Right atrium auricular region (tissue), 2 donors: ENCODE data around the gene CNTN5. TPM values are rescaled to one million over a fixed set of nuclear protein-coding genes. Genes with fewer than 3 reads are reported as not detected.
"Not testable (repeated sequence)": the region's sequence is repeated elsewhere in the genome, so short reads cannot be mapped to it uniquely, and the experiment has no call there.

ENCODE experiments used
- DNase-seq: peaks from one replicate; pipeline ENCODE4 v3.0.0-alpha.2; 2019; ENCODE audit warnings: low spot score
- H3K27ac ChIP-seq, 2 donors: fragments of 200-600 bp; sonication (generic); 1 replicate in 1 of 2; 2 replicates in 1 of 2; pipeline ENCODE4 v1.5.1; 2016 to 2019
- H3K27me3 ChIP-seq, 2 donors: fragments of 200-600 bp; sonication (generic); one replicate each; pipeline versions ENCODE4 v1.5.1 to v1.6.0; 2017 to 2019
- H3K36me3 ChIP-seq: fragments of 200-600 bp; sonication (generic); one replicate; pipeline ENCODE4 v1.5.1; 2016
- H3K4me1 ChIP-seq, 2 donors: fragments of 200-600 bp; sonication (generic); one replicate each; pipeline versions ENCODE4 v1.5.1 to v1.6.0; 2017 to 2019
- H3K4me3 ChIP-seq, 2 donors: fragments of 200-600 bp; sonication (generic); 1 replicate in 1 of 2; 2 replicates in 1 of 2; pipeline ENCODE4 v1.5.1; 2017 to 2019; ENCODE audit warnings: mild to moderate bottlenecking in 1 of 2, moderate library complexity in 1 of 2
- H3K9me3 ChIP-seq, 2 donors: fragments of 200-600 bp; sonication (generic); one replicate each; pipeline ENCODE4 v1.5.1; 2019
- CTCF ChIP-seq, 2 donors: fragments of 200-600 bp; sonication (generic); IDR thresholded peaks; one replicate each; pipeline ENCODE4 v1.5.1; 2019; ENCODE audit warnings: antibody characterized with exemption in 2 of 2
- total RNA-seq, 2 donors: library from RNA; depleted of rRNA; stranded (reverse); fragments of >200 nt; gene quantifications; one replicate each; pipeline ENCODE4 v1.1.0, GENCODE V29; 2016

CNTN5 gene
- total RNA-seq, 2 donors from 2014 or later = not detected

GRCh38 chr11:99080154-99080553 lies 59.4 kb downstream of the CNTN5 start:
- H3K36me3 ChIP-seq = no peaks in the 10 kb centered on the region
- H3K27me3 ChIP-seq = no peaks in the 10 kb centered on the region
- TF ChIP-seq CTCF (IDR thresholded peaks at IDR 0.05) = no peak
- H3K4me3 ChIP-seq = no peak overlapping the region
- DNase-seq = no peak
- no peak overlapping the region for H3K27ac ChIP-seq
- no peaks in the 10 kb centered on the region for H3K9me3 ChIP-seq
- no peaks in the 10 kb centered on the region for H3K4me1 ChIP-seq

- DNase-seq = no peak
- H3K9me3 ChIP-seq = no peaks in the 10 kb centered on the region
- no peaks in the 10 kb centered on the region for H3K27me3 ChIP-seq
- H3K36me3 ChIP-seq = no peaks in the 10 kb centered on the region
- no peak for TF ChIP-seq CTCF (IDR thresholded peaks at IDR 0.05)
- H3K27ac ChIP-seq = no peak overlapping the region
- no peak overlapping the region for H3K4me3 ChIP-seq
- no peaks in the 10 kb centered on the region for H3K4me1 ChIP-seq
Measured at GRCh38 chr11:99098258-99098657, 77.5 kb downstream of the CNTN5 start.

GRCh38 chr11:99098751-99099150 lies 78.0 kb downstream of the CNTN5 start:
- Histone ChIP-seq H3K27ac (no peak overlapping the region), H3K9me3 (no peaks in the 10 kb centered on the region), H3K4me3 (no peak overlapping the region), H3K4me1 (no peaks in the 10 kb centered on the region), H3K27me3 (no peaks in the 10 kb centered on the region), H3K36me3 (no peaks in the 10 kb centered on the region)
- DNase-seq = no peak
- no peak for TF ChIP-seq CTCF (IDR thresholded peaks at IDR 0.05)

- DNase-seq = no peak
- no peaks in the 10 kb centered on the region for H3K4me1 ChIP-seq
- H3K9me3 ChIP-seq = no peaks in the 10 kb centered on the region
- H3K27ac ChIP-seq = no peak overlapping the region
- H3K36me3 ChIP-seq = no peaks in the 10 kb centered on the region
- no peak overlapping the region for H3K4me3 ChIP-seq
- no peaks in the 10 kb centered on the region for H3K27me3 ChIP-seq
- TF ChIP-seq CTCF (IDR thresholded peaks at IDR 0.05) = no peak
Measured at GRCh38 chr11:99117603-99118002, 96.9 kb downstream of the CNTN5 start.

- H3K4me3 ChIP-seq, H3K9me3 ChIP-seq, H3K27me3 ChIP-seq, H3K27ac ChIP-seq, H3K36me3 ChIP-seq, DNase-seq, H3K4me1 ChIP-seq: not testable (repeated sequence)
Measured at GRCh38 chr11:99133862-99134261, 113.1 kb downstream of the CNTN5 start.

GRCh38 chr11:99135508-99135907 lies 114.8 kb downstream of the CNTN5 start:
- Histone ChIP-seq H3K27ac (no peak overlapping the region), H3K27me3 (no peaks in the 10 kb centered on the region), H3K9me3 (no peaks in the 10 kb centered on the region), H3K4me3 (no peak overlapping the region), H3K4me1 (no peaks in the 10 kb centered on the region), H3K36me3 (no peaks in the 10 kb centered on the region)
- TF ChIP-seq CTCF (IDR thresholded peaks at IDR 0.05) = no peak
- no peak for DNase-seq
